GM21528 (cell line): ENCODE measurements around the gene EPHA4.
"Not testable (repeated sequence)": the region's sequence is repeated elsewhere in the genome, so short reads cannot be mapped to it uniquely, and the experiment has no call there.

Experiments used
- ATAC-seq: cut with Tn5 transposase; IDR thresholded peaks from one replicate; pipeline ENCODE4 v1.9.1; 2021; ENCODE audit warnings: mild to moderate bottlenecking, moderate library complexity; ENCODE audit not compliant: unreplicated experiment, low FRiP score

Gene EPHA4

GRCh38 chr2:221513232-221513631, 58.9 kb downstream of the EPHA4 start:
- no peak for ATAC-seq

GRCh38 chr2:221511325-221511724, 60.8 kb downstream of the EPHA4 start:
- not testable (repeated sequence) for ATAC-seq

GRCh38 chr2:221506469-221506868, 65.6 kb downstream of the EPHA4 start:
- no peak for ATAC-seq

- ATAC-seq: no peak
These were observed 66.5 kb downstream of the EPHA4 start for GRCh38 chr2:221505605-221506004.

- no peak for ATAC-seq
These were observed 67.2 kb downstream of the EPHA4 start for GRCh38 chr2:221504905-221505304.

GRCh38 chr2:221503965-221504364, 68.1 kb downstream of the EPHA4 start:
- ATAC-seq: no peak

- no peak for ATAC-seq
These were observed 69.7 kb downstream of the EPHA4 start for GRCh38 chr2:221502270-221503010.

- ATAC-seq: no peak
These were observed 70.2 kb downstream of the EPHA4 start for GRCh38 chr2:221501883-221502269.

- ATAC-seq: no peak
These were observed 70.8 kb downstream of the EPHA4 start for GRCh38 chr2:221501210-221501882.

- no peak for ATAC-seq
These were observed 71.4 kb downstream of the EPHA4 start for GRCh38 chr2:221500501-221501209.

- no peak for ATAC-seq
These were observed 76.4 kb downstream of the EPHA4 start for GRCh38 chr2:221495731-221496130.

GRCh38 chr2:221494556-221494955, 77.5 kb downstream of the EPHA4 start:
- no peak for ATAC-seq

- no peak for ATAC-seq
These were observed 78.7 kb downstream of the EPHA4 start for GRCh38 chr2:221493391-221493790.

- ATAC-seq: no peak
These were observed 79.5 kb downstream of the EPHA4 start for GRCh38 chr2:221492636-221493035.

GRCh38 chr2:221490506-221491060, 81.5 kb downstream of the EPHA4 start:
- no peak for ATAC-seq

GRCh38 chr2:221488136-221488807, 83.8 kb downstream of the EPHA4 start:
- no peak for ATAC-seq

GRCh38 chr2:221486106-221486505, 86.0 kb downstream of the EPHA4 start:
- ATAC-seq: no peak

- no peak for ATAC-seq
These were observed 86.6 kb downstream of the EPHA4 start for GRCh38 chr2:221485503-221485870.

GRCh38 chr2:221484761-221485502, 87.2 kb downstream of the EPHA4 start:
- no peak for ATAC-seq
